ENCODE data around the gene BHLHA9. TPM values are rescaled to one million over a fixed set of nuclear protein-coding genes. Genes with fewer than 3 reads are reported as not detected.

Gene BHLHA9
- total RNA-seq, 8 experiments from 2014 or later = not detected

GRCh38 chr17:1264196-1264595 lies 6.0 kb upstream of the BHLHA9 start:
- in situ Hi-C loops (cut with MboI; ENCODE audit: low pct_unique_long_range_greater_than_20kb in 2 of 9, low sequenced_read_pairs in 9 of 9, unreplicated experiment in 9 of 9) = loop anchor here in 5 of 9 experiments (25.0 kb wide), 1 partner anchor 248 kb away; the partner anchor contains the start of gene INPP5K (in 5 of the 5)
- Histone ChIP-seq H3K4me1 (replicated peaks in 1 of 2) (peaks cover 8 to 10% of the 10 kb centered on the region in 2 donors), H3K4me3 (no peak overlapping the region), H3K27ac (peak overlapping the region in 1 of 2 donors; percentile 54)
- WGBS, 10 experiments = 20 to 58% (median 27%) methylated on average over 1 to 5 of the region's 9 CpGs; no CpG with 5 or more reads in 7 of the 10 experiments
- ATAC-seq (replicated peaks in 6 of 8) = peak in 4 of 8 experiments; percentile 13 to 38 (median 18)

- in situ Hi-C loops (cut with MboI; ENCODE audit: low pct_unique_long_range_greater_than_20kb in 2 of 9, low sequenced_read_pairs in 9 of 9, unreplicated experiment in 9 of 9) = loop anchor here in 5 of 9 experiments (25.0 kb wide), 1 partner anchor 245 kb away; the partner anchor contains the start of gene INPP5K (in 5 of the 5)
- peak overlapping the region; percentile 53 to 80 (median 55) for H3K4me3 ChIP-seq
- peaks cover 8 to 10% of the 10 kb centered on the region in 2 donors for H3K4me1 ChIP-seq (replicated peaks in 1 of 2)
- peak in 2 of 8 experiments; percentile 3 to 7 for ATAC-seq (replicated peaks in 6 of 8)
- 10 to 62% (median 21%) methylated on average over 2 to 15 of the region's 17 CpGs; no CpG with 5 or more reads in 2 of the 10 experiments for WGBS, 10 experiments
- H3K27ac ChIP-seq = peak overlapping the region in 1 of 2 donors; percentile 75
Observed at GRCh38 chr17:1267471-1267943, 2.7 kb upstream of the BHLHA9 start.

- WGBS, 10 experiments = 87% methylated on average over 3 of the region's 42 CpGs; no CpG with 5 or more reads in 9 of the 10 experiments
- no peak overlapping the region for H3K4me3 ChIP-seq
- no peak for ATAC-seq (replicated peaks in 6 of 8)
- in situ Hi-C loops (cut with MboI; ENCODE audit: low pct_unique_long_range_greater_than_20kb in 2 of 9, low sequenced_read_pairs in 9 of 9, unreplicated experiment in 9 of 9) = loop anchor here in 6 of 9 experiments (10.0 to 25.0 kb wide), 3 partner anchors 54 to 244 kb away; partner anchors contain the start of gene INPP5K (in 6 of the 6)
- H3K4me1 ChIP-seq (replicated peaks in 1 of 2) = peaks cover 5 to 6% of the 10 kb centered on the region in 2 donors
- no peak overlapping the region for H3K27ac ChIP-seq
Observed at GRCh38 chr17:1271030-1271423, 783 bp downstream of the BHLHA9 start.

- in situ Hi-C loops (cut with MboI; ENCODE audit: low pct_unique_long_range_greater_than_20kb in 2 of 9, low sequenced_read_pairs in 9 of 9, unreplicated experiment in 9 of 9) = loop anchor here in 6 of 9 experiments (10.0 to 25.0 kb wide), 3 partner anchors 53 to 243 kb away; partner anchors contain the start of gene INPP5K (in 6 of the 6)
- H3K4me1 ChIP-seq (replicated peaks in 1 of 2) = peaks cover 5 to 8% of the 10 kb centered on the region in 2 donors
- no peak for ATAC-seq (replicated peaks in 6 of 8)
- H3K4me3 ChIP-seq = no peak overlapping the region
- 11 to 90% (median 80%) methylated on average over 1 to 11 of the region's 18 CpGs; no CpG with 5 or more reads in 5 of the 10 experiments for WGBS, 10 experiments
- no peak overlapping the region for H3K27ac ChIP-seq
Observed at GRCh38 chr17:1271441-1271840, 1.2 kb downstream of the BHLHA9 start.

GRCh38 chr17:1272701-1273100 lies 2.5 kb downstream of the BHLHA9 start:
- H3K4me1 ChIP-seq (replicated peaks in 1 of 2) = peaks cover 5 to 8% of the 10 kb centered on the region in 2 donors
- no peak overlapping the region for H3K27ac ChIP-seq
- ATAC-seq (replicated peaks in 6 of 8) = no peak
- H3K4me3 ChIP-seq = no peak overlapping the region
- WGBS, 10 experiments = 37 to 100% (median 51%) methylated on average over 1 to 5 of the region's 12 CpGs; no CpG with 5 or more reads in 5 of the 10 experiments
- in situ Hi-C loops (cut with MboI; ENCODE audit: low pct_unique_long_range_greater_than_20kb in 2 of 9, low sequenced_read_pairs in 9 of 9, unreplicated experiment in 9 of 9) = loop anchor here in 6 of 9 experiments (10.0 to 25.0 kb wide), 3 partner anchors 52 to 242 kb away; partner anchors contain the start of gene INPP5K (in 6 of the 6)

- Histone ChIP-seq H3K4me3 (no peak overlapping the region), H3K27ac (no peak overlapping the region), H3K4me1 (replicated peaks in 1 of 2) (peaks cover 5 to 8% of the 10 kb centered on the region in 2 donors)
- WGBS, 10 experiments = 42 to 90% (median 72%) methylated on average over 1 to 8 of the region's 13 CpGs; no CpG with 5 or more reads in 1 of the 10 experiments
- no peak for ATAC-seq (replicated peaks in 6 of 8)
- in situ Hi-C loops (cut with MboI; ENCODE audit: low pct_unique_long_range_greater_than_20kb in 2 of 9, low sequenced_read_pairs in 9 of 9, unreplicated experiment in 9 of 9) = loop anchor here in 6 of 9 experiments (10.0 to 25.0 kb wide), 3 partner anchors 51 to 241 kb away; partner anchors contain the start of gene INPP5K (in 6 of the 6)
Observed at GRCh38 chr17:1273492-1274244, 3.4 kb downstream of the BHLHA9 start.

GRCh38 chr17:1274245-1274608 lies 4.0 kb downstream of the BHLHA9 start:
- no peak for ATAC-seq (replicated peaks in 6 of 8)
- WGBS, 10 experiments = 67 to 96% (median 83%) methylated on average over 2 to 6 of the region's 6 CpGs; no CpG with 5 or more reads in 2 of the 10 experiments
- Histone ChIP-seq H3K4me1 (replicated peaks in 1 of 2) (peaks cover 4 to 7% of the 10 kb centered on the region in 2 donors), H3K27ac (no peak overlapping the region), H3K4me3 (no peak overlapping the region)
- in situ Hi-C loops (cut with MboI; ENCODE audit: low pct_unique_long_range_greater_than_20kb in 2 of 9, low sequenced_read_pairs in 9 of 9, unreplicated experiment in 9 of 9) = loop anchor here in 6 of 9 experiments (10.0 to 25.0 kb wide), 3 partner anchors 51 to 241 kb away; partner anchors contain the start of gene INPP5K (in 6 of the 6)

- Histone ChIP-seq H3K4me3 (no peak overlapping the region), H3K27ac (no peak overlapping the region), H3K4me1 (replicated peaks in 1 of 2) (peaks cover 5 to 14% of the 10 kb centered on the region in 2 donors)
- in situ Hi-C loops (cut with MboI; ENCODE audit: low pct_unique_long_range_greater_than_20kb in 2 of 9, low sequenced_read_pairs in 9 of 9, unreplicated experiment in 9 of 9) = loop anchor here in 2 of 9 experiments (10.0 kb wide), 2 partner anchors 49 to 239 kb away; partner anchors contain the start of gene INPP5K (in 1 of the 2)
- no peak for ATAC-seq (replicated peaks in 6 of 8)
- 56 to 75% (median 60%) methylated on average over 1 to 6 of the region's 10 CpGs; no CpG with 5 or more reads in 7 of the 10 experiments for WGBS, 10 experiments
Observed at GRCh38 chr17:1275205-1275961, 5.1 kb downstream of the BHLHA9 start.

GRCh38 chr17:1275962-1276736 lies 5.9 kb downstream of the BHLHA9 start:
- ATAC-seq (replicated peaks in 6 of 8) = peak; percentile 51 to 95 (median 60)
- WGBS, 10 experiments = 0 to 21% (median 4%) methylated on average over 1 to 17 of the region's 28 CpGs; no CpG with 5 or more reads in 7 of the 10 experiments
- H3K4me3 ChIP-seq = no peak overlapping the region
- peaks cover 5 to 14% of the 10 kb centered on the region in 2 donors for H3K4me1 ChIP-seq (replicated peaks in 1 of 2)
- in situ Hi-C loops (cut with MboI; ENCODE audit: low pct_unique_long_range_greater_than_20kb in 2 of 9, low sequenced_read_pairs in 9 of 9, unreplicated experiment in 9 of 9) = loop anchor here in 2 of 9 experiments (10.0 kb wide), 2 partner anchors 49 to 239 kb away; partner anchors contain the start of gene INPP5K (in 1 of the 2)
- no peak overlapping the region for H3K27ac ChIP-seq

GRCh38 chr17:1280652-1281051 lies 10.4 kb downstream of the BHLHA9 start:
- no peak overlapping the region for H3K27ac ChIP-seq
- in situ Hi-C loops (cut with MboI; ENCODE audit: low pct_unique_long_range_greater_than_20kb in 2 of 9, low sequenced_read_pairs in 9 of 9, unreplicated experiment in 9 of 9) = no loop called here
- ATAC-seq (replicated peaks in 6 of 8) = no peak
- H3K4me3 ChIP-seq = no peak overlapping the region
- peaks cover 5 to 14% of the 10 kb centered on the region in 2 donors for H3K4me1 ChIP-seq (replicated peaks in 1 of 2)
- 75 to 96% (median 82%) methylated on average over 5 to 6 of the region's 23 CpGs; no CpG with 5 or more reads in 6 of the 10 experiments for WGBS, 10 experiments

- no peaks in the 10 kb centered on the region for H3K4me1 ChIP-seq (replicated peaks in 1 of 2)
- in situ Hi-C loops (cut with MboI; ENCODE audit: low pct_unique_long_range_greater_than_20kb in 2 of 9, low sequenced_read_pairs in 9 of 9, unreplicated experiment in 9 of 9) = no loop called here
- H3K4me3 ChIP-seq = no peak overlapping the region
- WGBS, 10 experiments = 52 to 100% (median 88%) methylated on average over 1 to 8 of the region's 19 CpGs; no CpG with 5 or more reads in 1 of the 10 experiments
- ATAC-seq (replicated peaks in 6 of 8) = no peak
- H3K27ac ChIP-seq = no peak overlapping the region
Observed at GRCh38 chr17:1286379-1287106, 16.3 kb downstream of the BHLHA9 start.
